Measurements from ENCODE around the gene CALML3.

Gene CALML3

DNA sequence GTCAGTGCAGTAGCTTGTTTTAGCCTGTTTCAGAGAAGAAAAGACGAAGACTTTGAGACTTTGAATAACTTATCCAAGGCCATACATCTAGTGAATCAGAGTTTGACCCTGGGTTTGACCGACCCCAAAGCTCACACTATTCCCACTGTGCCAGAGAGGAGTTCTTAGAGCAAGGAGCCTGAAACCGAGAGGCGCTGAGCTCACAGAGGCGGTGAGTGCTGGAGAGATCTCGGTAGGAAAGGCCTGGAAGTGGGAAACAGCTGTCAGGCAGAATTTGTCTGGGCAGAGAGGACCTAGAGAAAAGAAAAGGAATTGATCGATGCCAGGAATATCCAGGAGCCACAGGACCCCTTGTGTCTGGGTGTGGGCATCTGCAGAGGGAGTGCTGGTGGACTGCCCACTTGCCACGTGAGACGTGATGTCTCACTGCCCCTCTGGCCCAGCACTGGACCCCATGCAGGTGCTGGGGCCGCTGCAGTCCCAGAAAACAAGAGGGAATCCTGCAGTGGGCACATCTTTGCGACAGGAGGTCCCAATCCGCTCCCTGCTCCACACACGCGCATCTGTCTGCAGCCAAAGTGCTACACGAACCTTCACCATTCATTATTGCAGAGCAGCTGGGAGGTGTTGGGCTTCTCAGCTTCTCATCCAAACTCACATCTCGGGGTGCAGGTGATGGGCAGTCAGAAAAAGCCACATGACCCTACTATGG, 6.2 kb downstream of the CALML3 start:
- Histone ChIP-seq H3K4me3 (ENCODE audit: low read length) (no peak overlapping the region), H3K27me3 (ENCODE audit: insufficient read depth, low read length) (no peaks in the 10 kb centered on the region), H3K9ac (ENCODE audit: low read depth, low read length) (no peak overlapping the region), H3K36me3 (ENCODE audit: insufficient read depth, low read length) (no peaks in the 10 kb centered on the region), H3K4me1 (ENCODE audit: insufficient read depth, low read length) (no peaks in the 10 kb centered on the region), H3K9me3 (ENCODE audit: insufficient read depth, low read depth, low read length) (no peaks in the 10 kb centered on the region), H3K27ac (ENCODE audit: low read depth, low read length) (no peak overlapping the region)
- WGBS, result 94% methylated on average over 16 of the region's 16 CpGs

DNA sequence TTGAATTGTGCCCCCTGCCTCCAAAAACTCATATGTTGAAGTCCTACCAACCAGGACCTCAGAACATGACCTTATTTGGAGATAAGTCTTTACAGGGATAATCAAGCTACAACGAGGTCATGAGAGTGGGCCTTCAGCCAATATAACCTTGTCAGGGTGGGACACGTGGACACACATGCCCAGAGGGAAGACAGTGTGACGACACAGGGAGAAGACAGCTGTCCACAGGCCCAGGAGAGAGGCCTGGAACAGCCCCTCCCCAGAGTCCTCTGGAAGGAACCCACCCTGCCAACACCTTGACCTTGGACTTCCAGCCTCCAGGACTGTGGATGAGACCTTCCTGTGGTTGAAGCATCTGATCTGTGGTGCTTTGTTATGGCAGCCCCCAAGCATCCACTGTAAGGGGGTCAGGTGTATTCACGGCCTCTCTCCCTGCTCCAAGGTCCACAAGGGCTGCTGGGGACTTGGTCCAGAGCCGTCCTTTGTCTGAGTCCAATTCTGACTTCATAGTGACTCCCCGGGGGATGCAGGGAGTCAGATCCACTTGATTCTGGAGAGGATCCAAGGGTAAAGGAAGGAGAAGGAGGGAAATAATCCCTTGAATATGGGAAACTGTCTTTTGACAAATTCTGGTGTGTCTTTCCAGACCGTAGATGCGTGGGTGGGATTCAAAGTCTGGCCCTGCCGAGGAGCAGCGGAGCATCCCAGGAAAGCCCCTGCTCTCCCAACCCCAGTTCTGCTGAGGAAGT, 7.0 kb downstream of the CALML3 start:
- WGBS, result 94% methylated on average over 10 of the region's 10 CpGs
- no peak overlapping the region for H3K4me3 ChIP-seq (ENCODE audit: low read length)
- no peaks in the 10 kb centered on the region for H3K4me1 ChIP-seq (ENCODE audit: insufficient read depth, low read length)
- H3K9ac ChIP-seq (ENCODE audit: low read depth, low read length), result no peak overlapping the region
- no peaks in the 10 kb centered on the region for H3K9me3 ChIP-seq (ENCODE audit: insufficient read depth, low read depth, low read length)
- H3K36me3 ChIP-seq (ENCODE audit: insufficient read depth, low read length), result no peaks in the 10 kb centered on the region
- no peaks in the 10 kb centered on the region for H3K27me3 ChIP-seq (ENCODE audit: insufficient read depth, low read length)
- H3K27ac ChIP-seq (ENCODE audit: low read depth, low read length), result no peak overlapping the region

DNA sequence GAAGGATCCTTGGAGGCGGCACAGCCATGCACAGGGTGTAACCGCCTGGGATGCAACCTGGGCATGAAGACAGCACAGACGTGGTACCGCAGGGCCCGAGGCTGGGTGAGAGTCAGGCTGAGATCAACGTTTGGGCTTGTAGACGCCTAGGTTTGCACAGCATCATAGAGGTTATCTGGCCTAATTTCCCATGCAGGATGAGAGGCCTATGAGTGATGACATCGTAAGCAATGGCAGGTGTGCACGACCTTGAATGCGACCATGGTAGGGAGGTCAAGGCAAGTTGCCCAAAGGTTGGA, 7.5 kb downstream of the CALML3 start:
- Histone ChIP-seq H3K27me3 (ENCODE audit: insufficient read depth, low read length) (no peaks in the 10 kb centered on the region), H3K4me1 (ENCODE audit: insufficient read depth, low read length) (no peaks in the 10 kb centered on the region), H3K9ac (ENCODE audit: low read depth, low read length) (no peak overlapping the region), H3K36me3 (ENCODE audit: insufficient read depth, low read length) (no peaks in the 10 kb centered on the region), H3K4me3 (ENCODE audit: low read length) (no peak overlapping the region), H3K27ac (ENCODE audit: low read depth, low read length) (no peak overlapping the region), H3K9me3 (ENCODE audit: insufficient read depth, low read depth, low read length) (no peaks in the 10 kb centered on the region)
- 94% methylated on average over 10 of the region's 10 CpGs for WGBS

DNA sequence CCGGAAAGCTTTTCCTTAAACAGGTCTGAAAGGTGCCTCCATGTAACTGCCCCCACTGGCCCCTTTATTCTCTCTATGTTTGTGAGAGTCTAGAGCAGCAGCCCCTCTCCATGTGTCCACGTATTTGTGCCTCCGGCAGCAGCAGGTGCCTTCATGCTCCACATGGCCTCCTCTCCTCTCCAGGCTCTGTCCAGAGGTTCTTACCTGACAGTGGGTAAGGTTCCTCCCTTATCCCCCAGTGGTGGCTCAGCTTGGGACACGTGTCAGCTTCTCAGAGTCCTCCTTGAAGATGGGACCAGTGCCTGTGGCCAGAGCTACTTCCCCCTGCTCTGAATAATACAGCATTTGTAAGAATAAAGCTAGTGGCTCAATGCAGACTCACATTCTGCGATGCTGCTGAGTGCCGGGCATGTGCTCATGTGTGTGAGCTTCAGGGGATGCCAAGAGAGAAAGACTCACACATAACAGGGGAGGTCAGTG, 7.9 kb downstream of the CALML3 start:
- Histone ChIP-seq H3K9ac (ENCODE audit: low read depth, low read length) (no peak overlapping the region), H3K36me3 (ENCODE audit: insufficient read depth, low read length) (no peaks in the 10 kb centered on the region), H3K27ac (ENCODE audit: low read depth, low read length) (no peak overlapping the region), H3K4me3 (ENCODE audit: low read length) (no peak overlapping the region), H3K9me3 (ENCODE audit: insufficient read depth, low read depth, low read length) (no peaks in the 10 kb centered on the region), H3K4me1 (ENCODE audit: insufficient read depth, low read length) (no peaks in the 10 kb centered on the region), H3K27me3 (ENCODE audit: insufficient read depth, low read length) (no peaks in the 10 kb centered on the region)
- WGBS, result 93% methylated on average over 6 of the region's 6 CpGs

DNA sequence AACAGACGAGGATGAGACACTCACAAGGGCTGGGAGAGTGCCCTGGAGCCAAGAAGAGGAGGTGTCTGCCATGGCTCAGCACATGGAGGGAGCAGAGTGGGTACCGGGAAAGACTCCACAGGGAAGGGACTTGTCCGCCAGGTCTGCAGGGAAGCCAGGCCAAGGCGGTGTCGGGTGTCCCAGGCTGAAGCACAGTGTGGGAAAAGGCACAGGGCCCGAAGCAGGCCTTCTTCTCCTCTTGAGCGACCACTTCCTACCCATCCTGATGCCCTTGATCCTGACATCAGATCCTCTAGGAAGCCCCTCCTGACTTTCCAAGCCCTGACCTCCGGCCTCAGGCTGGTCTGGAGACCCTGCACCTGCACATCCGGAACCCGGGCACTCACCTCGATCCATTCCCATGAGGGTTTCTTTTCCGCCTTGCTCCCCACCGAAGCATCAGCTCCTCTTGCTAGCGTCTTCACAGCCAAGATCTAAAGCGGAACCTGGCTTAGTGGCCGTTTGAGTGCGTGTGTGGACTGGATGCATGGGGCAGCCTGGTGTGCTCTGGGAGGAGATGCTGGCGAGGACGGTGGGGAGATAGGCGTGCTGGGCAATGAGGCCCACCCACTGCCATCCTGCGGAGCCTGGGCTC, 8.5 kb downstream of the CALML3 start:
- H3K9ac ChIP-seq (ENCODE audit: low read depth, low read length), result no peak overlapping the region
- H3K4me3 ChIP-seq (ENCODE audit: low read length), result no peak overlapping the region
- 93% methylated on average over 21 of the region's 21 CpGs for WGBS
- no peaks in the 10 kb centered on the region for H3K9me3 ChIP-seq (ENCODE audit: insufficient read depth, low read depth, low read length)
- H3K36me3 ChIP-seq (ENCODE audit: insufficient read depth, low read length), result no peaks in the 10 kb centered on the region
- H3K4me1 ChIP-seq (ENCODE audit: insufficient read depth, low read length), result no peaks in the 10 kb centered on the region
- no peaks in the 10 kb centered on the region for H3K27me3 ChIP-seq (ENCODE audit: insufficient read depth, low read length)
- H3K27ac ChIP-seq (ENCODE audit: low read depth, low read length), result no peak overlapping the region

DNA sequence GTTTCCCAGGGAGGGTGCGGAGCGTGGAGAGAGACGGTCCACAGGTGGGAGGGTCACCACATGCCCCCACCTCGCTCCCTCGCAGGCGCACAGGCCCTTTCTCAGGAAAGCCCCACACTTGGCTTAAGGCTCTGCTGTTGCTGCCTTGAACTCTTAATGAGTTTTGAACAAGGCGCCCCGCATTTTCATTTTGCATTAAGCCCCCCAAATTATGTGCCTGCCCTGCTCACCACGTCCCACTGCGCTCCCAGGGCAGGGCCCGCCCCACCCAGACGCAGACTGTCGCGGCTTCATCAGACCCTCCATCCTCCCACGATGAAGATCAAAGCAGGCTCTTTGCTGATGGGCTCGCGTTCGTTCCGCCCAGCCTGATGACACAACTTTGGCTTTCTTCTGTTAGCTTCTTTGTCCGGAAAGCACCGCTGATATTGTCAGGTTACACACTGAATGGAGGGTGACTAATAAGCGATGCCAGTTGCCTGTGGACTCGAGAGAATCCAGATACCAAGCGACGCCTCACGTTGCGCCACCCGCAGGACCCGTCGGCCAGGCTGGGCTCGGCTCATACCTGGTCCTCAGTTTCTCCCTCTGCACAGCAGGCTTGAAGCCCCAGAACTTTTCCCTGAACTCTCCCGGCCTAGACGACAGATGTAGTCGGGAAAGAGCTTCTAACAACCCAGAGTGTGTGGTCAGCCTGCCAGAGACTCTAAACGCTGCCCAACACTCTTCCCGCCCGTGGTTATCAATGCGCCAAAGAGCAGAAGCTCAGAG, 9.5 kb downstream of the CALML3 start:
- Histone ChIP-seq H3K4me3 (ENCODE audit: low read length) (no peak overlapping the region), H3K27me3 (ENCODE audit: insufficient read depth, low read length) (no peaks in the 10 kb centered on the region), H3K9ac (ENCODE audit: low read depth, low read length) (no peak overlapping the region), H3K27ac (ENCODE audit: low read depth, low read length) (no peak overlapping the region), H3K4me1 (ENCODE audit: insufficient read depth, low read length) (no peaks in the 10 kb centered on the region; the same call in 1 of the 2 replicates), H3K9me3 (ENCODE audit: insufficient read depth, low read depth, low read length) (no peaks in the 10 kb centered on the region), H3K36me3 (ENCODE audit: insufficient read depth, low read length) (no peaks in the 10 kb centered on the region)
- 92% methylated on average over 38 of the region's 38 CpGs for WGBS

DNA sequence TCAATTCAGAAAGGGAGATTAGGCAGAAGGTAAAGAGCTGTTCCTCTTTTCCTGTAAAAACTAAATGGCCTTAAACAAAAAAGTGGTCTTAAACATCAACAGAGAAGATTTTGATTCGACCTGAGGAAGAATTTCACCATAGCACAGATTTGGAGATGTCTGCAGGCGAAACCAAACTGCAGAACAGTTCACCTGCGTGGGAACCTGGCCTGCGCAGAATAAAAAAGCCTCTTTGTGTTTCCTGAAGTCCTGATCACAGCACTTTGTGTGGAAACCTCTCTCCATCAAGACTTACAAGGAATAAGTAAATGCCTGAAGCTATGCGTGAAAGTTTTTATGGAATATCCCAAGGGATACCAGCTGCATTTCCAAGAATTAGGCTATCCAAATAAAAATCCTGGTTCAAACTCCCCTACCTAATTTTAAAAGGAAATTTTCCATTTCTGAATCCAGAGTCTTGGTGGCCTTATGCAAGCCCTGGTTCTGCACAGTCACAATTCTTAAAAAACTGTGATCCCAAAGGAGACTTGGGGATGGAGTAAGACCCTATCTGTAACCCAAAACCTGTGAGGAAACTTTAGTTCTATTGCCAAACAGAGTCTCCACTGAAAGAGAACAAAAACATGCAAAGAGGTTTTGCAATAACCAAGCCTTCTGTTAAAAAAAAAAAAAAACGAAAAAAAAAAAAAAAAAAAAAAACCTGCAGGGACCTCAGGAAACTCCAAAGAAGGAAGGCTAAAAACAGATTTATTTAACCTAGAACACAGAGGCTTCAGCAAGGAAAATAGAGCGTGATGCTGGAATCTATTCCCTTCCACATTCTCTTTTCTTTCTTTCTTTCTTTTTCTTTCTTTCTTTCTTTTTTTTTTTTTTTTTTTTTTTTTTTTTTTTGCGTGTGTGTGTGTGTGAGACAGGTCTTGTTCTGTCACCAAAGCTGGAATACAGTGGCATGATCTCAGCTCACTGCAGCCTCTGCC, 10.4 kb downstream of the CALML3 start:
- Histone ChIP-seq H3K4me1 (ENCODE audit: insufficient read depth, low read length) (no peaks in the 10 kb centered on the region; the same call in 1 of the 2 replicates), H3K27me3 (ENCODE audit: insufficient read depth, low read length) (no peaks in the 10 kb centered on the region), H3K4me3 (ENCODE audit: low read length) (no peak overlapping the region), H3K9me3 (ENCODE audit: insufficient read depth, low read depth, low read length) (no peaks in the 10 kb centered on the region), H3K27ac (ENCODE audit: low read depth, low read length) (no peak overlapping the region), H3K36me3 (ENCODE audit: insufficient read depth, low read length) (no peaks in the 10 kb centered on the region), H3K9ac (ENCODE audit: low read depth, low read length) (no peak overlapping the region)
- WGBS, result 91% methylated on average over 7 of the region's 8 CpGs

DNA sequence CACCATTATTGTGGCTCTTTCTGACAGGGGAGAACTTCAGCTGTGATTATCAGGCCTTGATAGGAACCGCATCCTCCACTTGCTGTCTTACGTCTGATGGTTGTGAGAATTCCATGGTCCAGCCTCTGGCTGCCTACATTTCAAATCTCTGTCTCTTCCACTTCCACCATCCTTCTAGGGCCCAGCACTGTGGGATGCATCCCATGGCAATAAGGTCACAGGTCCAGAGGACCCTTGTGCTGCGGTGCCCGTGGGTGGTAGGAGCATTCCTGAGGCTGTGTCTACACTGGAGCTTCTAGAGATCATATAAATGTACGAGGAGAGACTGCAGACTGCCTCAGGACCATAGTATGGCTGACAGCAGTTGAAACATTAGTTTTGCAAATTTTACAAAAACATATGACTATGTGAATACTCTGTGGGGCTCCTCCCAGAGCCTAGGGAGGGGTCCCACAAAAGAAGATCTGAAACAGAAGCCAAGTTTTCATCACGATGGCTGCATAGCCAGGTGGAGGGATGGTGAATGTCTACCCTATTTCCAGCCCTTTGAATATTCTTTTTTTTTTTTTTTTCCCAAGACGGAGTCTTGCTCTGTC, 11.8 kb downstream of the CALML3 start:
- Histone ChIP-seq H3K36me3 (ENCODE audit: insufficient read depth, low read length) (no peaks in the 10 kb centered on the region), H3K4me3 (ENCODE audit: low read length) (no peak overlapping the region), H3K4me1 (ENCODE audit: insufficient read depth, low read length) (no peaks in the 10 kb centered on the region; the same call in 1 of the 2 replicates), H3K9ac (ENCODE audit: low read depth, low read length) (no peak overlapping the region), H3K27me3 (ENCODE audit: insufficient read depth, low read length) (no peaks in the 10 kb centered on the region), H3K9me3 (ENCODE audit: insufficient read depth, low read depth, low read length) (peaks cover 6% of the 10 kb centered on the region; the same call in 1 of the 2 replicates), H3K27ac (ENCODE audit: low read depth, low read length) (no peak overlapping the region)
- WGBS, result 92% methylated on average over 7 of the region's 7 CpGs

DNA sequence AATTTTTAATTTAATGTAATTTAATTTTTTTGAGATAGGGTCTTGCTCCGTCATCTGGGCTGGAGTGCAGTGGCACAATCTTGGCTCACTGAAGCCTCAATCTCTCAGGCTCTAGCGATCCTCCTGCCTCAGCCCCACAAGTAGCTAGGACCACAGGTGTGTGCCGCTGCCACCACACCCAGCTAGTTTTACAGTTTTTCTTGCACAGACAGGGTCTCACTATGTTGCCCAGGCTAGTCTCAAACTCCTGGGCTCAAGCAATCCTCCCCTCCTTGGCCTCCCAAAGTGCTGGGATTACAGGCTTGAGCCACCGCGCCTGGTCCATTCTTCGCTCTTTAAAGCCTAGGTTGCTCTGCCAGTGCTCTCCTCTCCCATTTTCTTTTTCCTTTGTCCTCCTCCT, 12.9 kb downstream of the CALML3 start:
- H3K9me3 ChIP-seq (ENCODE audit: insufficient read depth, low read depth, low read length), result peaks cover 15% of the 10 kb centered on the region
- H3K27ac ChIP-seq (ENCODE audit: low read depth, low read length), result no peak overlapping the region
- no peaks in the 10 kb centered on the region for H3K36me3 ChIP-seq (ENCODE audit: insufficient read depth, low read length)
- no peaks in the 10 kb centered on the region for H3K27me3 ChIP-seq (ENCODE audit: insufficient read depth, low read length)
- 86% methylated on average over 6 of the region's 6 CpGs for WGBS
- H3K4me1 ChIP-seq (ENCODE audit: insufficient read depth, low read length), result no peaks in the 10 kb centered on the region; the same call in 1 of the 2 replicates
- H3K4me3 ChIP-seq (ENCODE audit: low read length), result no peak overlapping the region
- H3K9ac ChIP-seq (ENCODE audit: low read depth, low read length), result no peak overlapping the region

DNA sequence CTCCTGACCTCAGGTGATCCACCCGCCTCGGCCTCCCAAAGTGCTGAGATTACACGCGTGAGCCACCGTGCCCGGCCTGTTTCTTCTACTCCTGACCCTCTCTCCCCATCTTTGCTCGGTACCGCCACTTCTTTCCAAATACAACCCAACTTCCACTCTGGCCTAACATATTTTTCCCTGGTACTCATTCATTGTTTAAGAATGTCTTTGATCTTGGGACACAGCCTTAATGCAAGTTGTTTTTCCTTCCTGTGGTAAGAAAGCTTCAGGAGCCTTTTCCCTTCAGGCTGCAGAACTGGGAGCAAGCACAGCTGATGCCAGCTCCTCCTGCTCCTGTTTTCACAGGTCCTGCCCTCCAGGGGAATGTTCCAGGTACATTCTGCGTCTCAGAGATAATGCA, 13.7 kb downstream of the CALML3 start:
- WGBS, result 87% methylated on average over 9 of the region's 9 CpGs
- Histone ChIP-seq H3K9ac (ENCODE audit: low read depth, low read length) (no peak overlapping the region), H3K36me3 (ENCODE audit: insufficient read depth, low read length) (no peaks in the 10 kb centered on the region), H3K9me3 (ENCODE audit: insufficient read depth, low read depth, low read length) (peaks cover 22% of the 10 kb centered on the region), H3K4me1 (ENCODE audit: insufficient read depth, low read length) (no peaks in the 10 kb centered on the region; the same call in 1 of the 2 replicates), H3K4me3 (ENCODE audit: low read length) (no peak overlapping the region), H3K27me3 (ENCODE audit: insufficient read depth, low read length) (no peaks in the 10 kb centered on the region), H3K27ac (ENCODE audit: low read depth, low read length) (no peak overlapping the region)

Measured in HUES64 (cell line).